CD4-positive, alpha-beta T cell treated with Interleukin-4 for 4 hours (primary cell): ENCODE measurements around the gene CFAP46.
"Not testable (repeated sequence)": the region's sequence is repeated elsewhere in the genome, so short reads cannot be mapped to it uniquely, and the experiment has no call there.

Source experiments
- DNase-seq: peaks from one replicate; pipeline ENCODE4 v3.0.0-alpha.2; 2020

Gene CFAP46

DNA sequence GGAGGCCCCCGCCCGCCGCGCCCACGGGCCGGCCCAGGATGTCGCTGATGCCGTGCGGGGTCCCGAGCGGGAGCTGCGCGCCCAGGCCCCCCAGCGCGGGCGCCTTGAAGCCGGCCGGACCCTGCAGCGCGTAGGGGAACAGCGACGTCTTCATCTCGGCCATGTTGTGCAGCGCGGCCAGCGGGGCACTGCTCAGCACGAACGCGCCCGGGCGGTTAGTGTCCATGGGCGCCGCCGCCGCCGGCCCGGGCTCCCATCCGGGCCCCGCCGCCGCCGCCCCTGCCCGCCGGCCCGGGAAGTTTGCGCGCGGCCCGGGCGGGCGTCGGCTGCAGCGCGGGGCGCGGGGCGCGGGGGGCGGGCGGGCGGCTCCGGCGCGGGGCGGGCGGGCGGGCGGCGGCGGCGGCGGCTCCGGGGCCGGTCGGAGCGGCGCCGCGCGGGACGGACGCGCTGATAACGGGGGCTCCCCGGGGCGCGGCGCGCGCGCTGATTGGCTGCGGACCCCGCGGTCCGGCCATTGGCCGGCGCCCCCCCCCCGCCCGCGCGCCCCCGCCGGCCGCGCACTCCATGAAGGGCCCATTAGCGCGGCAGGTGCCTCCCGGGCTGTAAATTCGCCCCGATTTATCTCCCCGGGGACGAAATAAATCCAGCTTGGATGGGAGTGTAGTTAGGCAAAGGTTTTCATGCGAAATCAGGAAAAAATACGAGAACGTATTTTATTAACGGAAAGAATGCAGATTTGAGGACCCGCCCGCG lies 156.5 kb downstream of the CFAP46 start, which contains the start of gene NKX6-2:
Gene NKX6-2 (minus strand): TSS at position 425 of the 753 bp plus-strand sequence. CDS start 199 bp downstream, at position 226.
- no peak for DNase-seq

DNA sequence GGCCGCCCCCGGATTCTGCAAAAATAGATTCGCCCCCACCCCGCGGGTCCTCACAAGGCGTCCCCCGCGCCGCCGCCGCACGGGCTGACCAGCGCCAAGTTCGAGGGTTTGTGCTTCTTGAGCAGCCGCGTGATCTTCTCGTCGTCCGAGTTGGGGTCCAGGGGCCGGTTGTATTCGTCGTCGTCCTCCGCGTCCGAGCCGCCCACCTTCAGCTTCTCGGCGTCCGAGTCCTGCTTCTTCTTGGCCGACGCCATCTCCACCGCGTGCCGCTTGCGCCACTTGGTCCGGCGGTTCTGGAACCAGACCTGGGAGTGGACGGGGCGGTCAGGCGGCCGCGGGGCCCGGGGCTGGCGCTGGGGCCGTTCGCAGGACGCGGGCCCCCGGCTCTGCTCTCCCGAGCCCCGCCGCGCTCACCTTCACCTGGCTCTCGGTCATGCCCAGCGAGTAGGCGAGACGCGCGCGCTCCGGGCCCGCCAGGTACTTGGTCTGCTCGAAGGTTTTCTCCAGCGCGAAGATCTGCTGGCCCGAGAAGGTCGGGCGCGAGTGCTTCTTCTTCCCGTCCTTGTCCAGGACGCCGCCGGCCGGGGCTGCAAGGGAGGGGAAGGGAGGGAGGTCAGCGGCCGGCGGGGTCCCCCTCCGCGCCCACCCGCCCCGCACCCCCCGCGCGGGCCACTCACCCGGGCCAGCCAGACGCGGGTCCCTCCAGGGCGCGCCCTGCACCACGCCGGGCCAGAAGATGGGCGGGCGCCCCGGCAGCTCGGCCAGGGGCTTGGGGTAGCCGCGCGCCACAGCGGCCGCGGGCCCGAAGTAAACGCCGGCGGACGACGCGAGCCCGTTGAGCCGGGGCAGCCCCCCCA lies 157.3 kb downstream of the CFAP46 start:
- no peak for DNase-seq

DNA sequence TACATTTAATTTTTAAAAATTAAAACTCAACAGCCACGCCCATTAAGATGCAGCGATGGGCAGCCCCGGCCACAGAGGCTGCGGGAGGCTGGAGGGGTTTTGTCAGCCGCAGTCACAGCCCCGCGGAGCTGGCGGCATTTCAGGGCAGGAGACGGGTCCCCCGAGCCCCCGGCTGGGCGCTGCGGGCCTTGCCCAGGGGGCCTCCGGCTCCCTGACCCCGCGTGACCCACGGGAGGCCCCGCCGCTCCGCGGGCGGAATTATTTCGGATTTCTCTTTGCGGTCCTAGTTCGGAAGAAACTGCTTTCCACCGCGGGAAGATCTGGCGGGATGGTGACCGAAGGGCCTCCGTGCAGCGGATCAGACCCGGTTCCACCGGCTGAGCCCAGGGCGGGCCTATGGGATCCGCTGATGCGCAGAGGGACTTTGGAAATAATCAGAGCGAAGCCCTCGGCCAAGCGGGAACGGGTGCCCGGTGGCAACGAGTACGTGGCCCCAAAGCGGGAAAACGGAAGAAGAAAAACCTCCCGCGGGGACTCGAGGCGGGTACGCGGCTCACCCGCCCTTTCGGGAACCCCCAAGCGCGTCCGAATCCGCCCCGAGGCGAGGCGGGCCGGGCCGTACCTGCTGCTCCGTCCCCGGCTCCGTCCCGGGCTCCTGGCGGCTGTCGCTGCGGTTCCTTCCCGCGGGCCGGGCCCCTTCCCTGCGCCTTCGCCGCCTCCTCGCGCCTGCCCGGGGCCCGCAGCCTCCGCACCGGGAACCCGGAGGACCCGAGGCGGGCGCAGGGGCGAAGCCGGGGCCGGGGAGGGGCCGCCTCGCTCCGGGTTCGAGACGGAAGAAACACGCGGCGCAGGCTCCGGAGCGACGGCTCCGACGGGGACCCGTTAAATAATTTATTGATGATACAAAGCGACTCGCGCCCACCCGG lies 158.2 kb downstream of the CFAP46 start:
- DNase-seq: no peak

DNA sequence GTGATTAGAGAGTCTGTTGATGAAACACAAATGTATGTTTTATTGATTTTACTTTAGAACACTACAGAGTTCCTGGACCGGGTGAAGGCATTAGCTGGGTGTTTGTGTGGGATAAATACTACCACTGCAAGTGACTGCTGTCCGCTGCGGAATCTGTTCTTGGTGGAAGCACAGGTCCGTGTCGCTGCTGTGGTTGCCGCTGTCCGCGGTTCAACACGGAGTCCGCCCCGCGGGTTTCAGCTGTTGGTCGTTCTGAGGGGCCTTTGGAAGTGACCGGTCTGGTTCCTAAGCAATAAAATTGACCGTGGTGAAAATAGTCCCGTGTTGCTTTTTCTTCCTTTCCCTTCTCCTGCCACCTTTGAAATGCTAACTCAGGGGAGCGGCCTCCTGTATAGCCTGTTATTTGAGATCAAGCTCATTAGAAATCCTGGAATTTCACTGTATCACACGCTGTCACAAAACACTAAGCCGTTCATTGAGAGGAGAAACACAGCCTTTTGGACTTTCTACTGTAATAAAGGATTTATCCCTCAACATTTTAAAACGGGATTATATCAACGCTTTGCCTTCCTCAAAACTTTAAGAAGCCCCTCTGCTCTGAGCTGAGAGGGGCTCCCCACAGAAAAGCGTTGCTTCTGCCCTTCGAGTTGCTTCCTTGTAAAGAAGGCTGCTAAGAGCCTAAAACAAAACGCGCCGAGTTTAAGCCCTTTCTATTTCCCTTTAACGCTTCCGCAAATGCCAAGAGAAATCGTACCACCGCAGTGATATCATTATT lies 159.0 kb downstream of the CFAP46 start:
- DNase-seq: no peak

DNA sequence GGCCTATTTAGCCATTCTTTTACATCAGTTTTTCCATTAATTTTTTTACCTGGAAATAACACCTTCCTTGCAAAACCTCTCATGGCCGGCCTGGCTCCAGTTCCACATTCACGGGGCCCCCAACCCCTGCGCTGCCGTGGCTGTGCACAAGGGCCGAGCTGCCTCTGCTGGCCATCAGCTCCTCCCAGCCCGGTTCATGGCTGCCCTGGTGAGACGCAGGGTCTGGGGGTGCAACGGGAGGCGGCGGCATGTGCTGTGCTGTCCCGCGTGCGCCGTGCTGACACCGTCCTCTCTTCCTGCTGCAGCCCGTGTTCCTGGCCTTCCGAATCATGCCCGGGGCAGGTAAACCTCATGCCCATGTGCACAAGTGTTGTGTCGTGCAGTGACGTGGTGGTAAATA lies 160.8 kb downstream of the CFAP46 start:
- no peak for DNase-seq

DNA sequence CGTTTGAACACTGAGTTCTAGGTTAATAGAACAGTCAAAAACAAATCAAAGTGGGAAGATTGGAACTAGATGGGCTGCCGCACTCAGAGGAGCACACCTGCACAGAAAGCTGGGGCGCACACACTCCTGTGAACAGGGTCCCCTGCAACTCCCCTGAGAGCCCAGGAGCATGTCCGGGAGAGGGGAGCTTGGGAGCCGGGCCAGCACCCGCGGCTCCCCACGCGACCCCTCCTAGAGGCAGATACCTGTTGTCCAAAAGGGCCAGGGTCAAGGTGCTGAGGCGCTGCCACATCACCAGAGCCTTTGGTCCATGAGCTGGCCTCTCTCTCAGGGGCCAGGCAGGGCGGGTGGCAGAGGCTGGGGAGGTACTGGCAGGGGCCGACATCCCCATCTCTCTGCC lies 162.0 kb downstream of the CFAP46 start:
- DNase-seq: no peak

DNA sequence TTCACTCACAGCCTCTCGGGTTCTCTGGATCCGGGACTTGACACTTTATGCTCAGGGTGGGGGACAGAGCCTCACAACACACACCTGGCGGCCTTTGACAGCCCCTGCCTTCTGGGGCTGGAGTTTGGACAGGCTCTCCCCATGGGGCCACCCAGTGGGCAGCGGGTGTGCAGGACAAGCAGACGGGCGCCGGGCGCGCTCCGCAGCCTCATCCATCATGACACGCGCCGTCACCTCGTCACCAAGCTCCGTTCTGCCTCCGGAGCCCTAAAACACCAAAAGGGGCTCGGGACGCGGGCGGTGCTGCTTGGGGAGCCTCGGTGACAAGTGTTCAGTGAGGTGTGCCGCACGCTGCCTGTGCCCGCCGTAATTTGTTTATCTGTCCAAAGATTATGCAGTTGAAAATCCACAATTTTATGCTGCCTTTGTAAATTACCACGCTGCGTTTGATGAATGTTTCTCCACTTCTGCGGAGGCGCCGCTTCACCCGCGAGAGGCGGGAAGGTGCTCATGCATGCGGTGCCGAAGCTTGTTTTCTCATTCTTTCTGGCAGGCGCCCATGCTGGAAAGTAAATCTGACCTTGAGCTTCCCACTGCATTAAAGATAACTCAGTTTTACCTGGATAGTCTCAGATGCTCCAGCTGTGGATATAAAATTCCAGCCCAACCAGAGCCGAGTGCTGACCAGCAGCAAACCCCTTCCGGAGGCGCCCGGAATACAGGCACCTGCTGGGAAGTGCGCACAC lies 162.6 kb downstream of the CFAP46 start:
- no peak for DNase-seq

DNA sequence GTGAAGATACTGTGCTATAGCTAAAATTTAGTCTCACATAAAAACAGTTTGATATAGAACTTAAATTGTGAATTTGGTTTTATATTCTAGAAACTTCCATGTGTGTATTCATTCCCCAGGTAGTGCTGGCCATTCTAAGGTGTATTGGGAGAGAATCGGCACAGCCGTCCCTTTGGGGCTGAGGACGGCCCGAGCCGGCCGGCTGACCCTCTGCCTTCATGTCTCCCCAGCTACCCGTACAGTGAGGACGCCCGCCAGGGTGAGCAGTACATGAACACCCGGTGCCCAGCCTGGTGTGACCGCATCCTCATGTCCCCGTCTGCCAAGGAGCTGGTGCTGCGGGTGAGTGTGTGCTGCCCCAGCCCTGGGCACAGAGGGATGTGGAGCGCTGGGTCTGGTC lies 164.9 kb downstream of the CFAP46 start:
- DNase-seq: no peak

DNA sequence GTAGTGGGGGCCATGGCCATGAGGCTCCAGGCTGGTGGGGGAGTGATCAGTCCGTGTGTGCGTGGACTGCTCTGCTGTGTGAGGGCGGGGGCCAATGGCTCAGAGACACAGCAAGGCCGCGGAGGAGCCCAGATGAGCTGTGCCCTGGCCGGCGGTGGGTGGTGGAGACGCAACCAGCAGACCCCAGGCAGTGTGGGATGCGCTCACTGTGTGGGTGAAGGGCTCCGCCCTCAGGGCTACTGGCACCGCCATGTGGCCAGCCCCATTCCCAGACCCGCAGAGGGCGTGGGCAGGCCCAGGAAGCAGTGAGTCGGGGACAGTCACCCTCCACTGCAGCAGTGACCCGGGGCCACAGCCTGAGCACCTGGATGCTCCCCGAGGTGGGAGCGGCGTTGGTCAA lies 165.5 kb downstream of the CFAP46 start:
- DNase-seq: no peak

DNA sequence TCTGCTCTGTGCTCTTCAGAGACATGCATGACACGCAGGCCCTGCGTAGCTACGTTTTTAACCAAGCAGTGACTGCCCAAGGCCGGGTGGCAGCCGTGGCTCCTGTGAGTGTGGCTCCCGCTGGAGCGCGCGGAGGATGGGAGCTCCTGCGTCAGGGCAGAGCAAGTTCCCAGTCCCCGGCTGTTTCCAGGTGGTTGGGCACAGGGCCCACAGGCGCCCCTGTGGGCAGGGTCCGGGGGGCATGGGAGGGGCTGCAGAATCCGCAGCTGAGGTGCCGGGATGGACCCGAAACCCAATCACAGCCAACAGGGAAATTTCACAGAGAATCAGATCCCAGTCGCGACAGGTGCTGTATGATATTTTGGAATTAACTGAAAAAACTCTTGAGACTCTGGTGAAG lies 166.2 kb downstream of the CFAP46 start:
- DNase-seq: no peak

DNA sequence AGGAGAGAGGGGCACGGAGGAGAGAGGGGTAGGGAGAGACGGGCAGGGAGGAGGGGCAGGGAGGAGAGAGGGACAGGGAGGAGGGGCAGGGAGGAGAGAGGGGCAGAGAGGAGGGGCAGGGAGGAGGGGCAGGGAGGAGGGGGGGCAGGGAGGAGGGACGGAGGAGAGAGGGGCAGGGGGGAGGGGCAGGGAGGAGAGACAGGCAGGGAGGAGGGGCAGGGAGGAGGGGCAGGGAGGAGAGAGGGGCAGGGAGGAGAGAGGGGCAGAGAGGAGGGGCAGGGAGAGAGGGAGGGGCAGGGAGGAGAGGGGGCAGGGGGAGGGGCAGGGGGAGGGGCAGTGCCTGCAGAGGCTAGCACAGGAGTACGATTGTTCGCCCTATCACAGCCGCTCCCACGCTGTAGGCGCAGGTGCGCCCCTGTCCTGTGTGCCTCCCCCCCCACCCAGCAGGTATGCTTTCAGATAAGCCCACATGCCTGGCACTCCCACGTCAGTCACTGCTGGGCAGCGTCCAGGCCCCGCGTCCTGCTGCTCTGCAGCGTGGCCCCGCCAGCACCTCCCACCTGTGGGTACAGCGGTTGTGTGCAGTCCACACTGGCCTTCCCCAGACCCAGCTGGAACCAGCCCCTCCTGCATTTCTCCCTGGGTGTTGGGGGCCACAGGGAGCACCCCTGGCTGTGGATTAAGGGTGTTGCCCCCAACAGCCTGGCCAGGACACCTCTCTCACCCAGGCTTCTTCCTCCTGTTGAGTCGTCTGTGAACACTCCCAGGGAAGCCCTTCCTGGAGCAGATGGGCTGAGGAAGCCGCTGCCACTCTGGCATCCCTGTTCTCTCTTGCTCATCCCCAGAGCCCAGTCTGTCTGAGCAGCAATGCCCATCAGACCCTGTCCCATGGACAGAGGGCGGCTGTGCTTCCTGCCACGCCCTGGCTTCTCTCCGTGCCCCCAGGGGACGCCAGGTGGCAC lies 167.2 kb downstream of the CFAP46 start:
- no peak for DNase-seq

DNA sequence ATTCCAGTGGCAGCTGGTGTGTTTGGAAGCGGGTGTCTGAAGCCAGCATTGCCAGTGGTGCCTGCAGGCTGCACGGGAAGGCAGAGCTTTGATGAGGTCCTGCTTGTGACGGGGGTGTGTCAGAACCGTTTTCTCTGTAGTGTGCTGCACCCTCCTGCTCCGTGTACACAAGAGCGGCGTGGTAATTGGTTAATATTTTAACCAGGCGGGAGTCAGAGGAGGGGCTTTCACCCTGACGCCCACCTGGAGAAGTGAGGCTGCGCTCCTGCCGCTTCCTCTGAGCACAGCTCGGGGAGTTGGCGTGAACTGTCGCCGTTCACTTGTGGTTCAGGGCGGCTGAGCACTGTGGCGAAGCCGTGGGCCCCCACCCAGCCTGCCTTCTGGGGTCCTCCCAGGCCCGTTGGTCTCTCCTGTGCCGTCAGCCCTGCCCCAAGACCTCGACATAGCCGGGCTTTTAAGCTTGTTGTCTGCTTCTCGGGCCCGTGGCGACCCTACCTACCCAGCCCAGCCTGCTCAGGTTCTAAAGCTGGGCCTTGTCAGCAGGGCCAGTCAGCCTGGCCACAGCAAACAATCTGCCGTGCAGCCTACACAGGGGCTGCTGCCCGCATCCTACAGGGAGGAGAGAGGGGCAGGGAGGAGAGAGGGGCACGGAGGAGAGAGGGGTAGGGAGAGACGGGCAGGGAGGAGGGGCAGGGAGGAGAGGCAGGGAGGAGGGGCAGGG lies 168.0 kb downstream of the CFAP46 start:
- no peak for DNase-seq

DNA sequence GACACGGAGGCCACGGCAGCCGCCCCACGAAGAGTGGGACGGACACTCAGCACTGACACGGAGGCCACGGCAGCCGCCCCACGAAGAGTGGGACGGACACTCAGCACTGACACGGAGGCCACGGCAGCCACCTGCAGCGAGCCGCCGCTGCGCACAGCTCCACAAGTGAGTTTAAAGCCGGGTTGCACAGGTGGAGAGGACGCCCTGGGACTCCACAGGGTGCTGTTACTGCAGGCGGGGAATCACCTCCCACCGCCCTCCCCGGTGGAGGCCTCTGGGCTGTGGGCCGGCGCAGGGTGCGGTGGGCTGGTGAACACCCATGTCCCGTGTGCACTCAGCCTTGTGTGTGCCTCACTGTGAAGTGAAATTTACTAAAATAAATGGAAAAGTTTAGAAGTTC lies 169.6 kb downstream of the CFAP46 start:
- not testable (repeated sequence) for DNase-seq

DNA sequence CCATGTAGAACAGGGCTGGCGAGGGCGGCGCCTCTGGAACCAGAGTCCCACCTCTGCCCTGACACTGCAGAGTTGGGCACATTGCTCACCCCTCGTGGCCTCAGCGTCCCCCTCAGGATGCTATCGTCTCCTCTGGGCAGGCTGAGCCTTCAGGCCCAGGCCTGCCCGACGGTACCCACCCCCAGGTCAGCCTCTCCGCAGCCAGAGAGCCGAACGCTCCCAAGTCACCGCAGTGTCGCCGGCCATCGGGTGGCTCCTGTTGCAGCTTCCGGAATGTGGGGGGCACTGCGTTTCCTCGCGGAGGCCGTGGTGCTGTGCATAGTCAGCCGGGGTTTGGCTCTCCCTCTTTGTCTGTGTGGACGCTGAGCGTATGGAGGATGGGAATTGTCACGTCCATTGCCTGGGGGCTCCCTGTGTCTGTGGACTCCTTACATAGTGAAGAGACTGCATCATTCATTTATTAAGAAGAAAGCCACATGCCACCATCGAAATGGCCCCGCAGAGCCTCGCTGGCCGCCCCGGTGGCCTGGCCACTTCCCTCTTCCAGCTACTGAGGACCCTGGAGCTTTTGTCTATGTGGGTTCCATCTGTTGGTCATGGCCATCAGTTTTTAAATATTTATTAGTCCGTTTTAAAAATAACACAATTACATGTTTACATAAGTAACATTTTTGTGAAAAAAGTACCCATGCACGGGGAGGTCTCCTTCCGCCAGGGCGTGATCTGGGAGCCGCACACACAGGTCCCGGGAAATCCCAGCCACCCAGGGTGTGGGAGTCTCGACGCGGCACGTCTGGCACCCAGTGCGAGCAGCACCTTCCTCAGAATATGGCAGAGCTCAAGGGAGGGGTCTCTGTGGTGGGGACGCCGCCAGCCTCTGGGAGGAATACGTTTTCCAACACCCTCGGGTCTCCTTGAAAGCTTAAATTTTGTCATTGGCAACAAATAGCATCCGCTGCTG lies 172.0 kb downstream of the CFAP46 start:
- DNase-seq: no peak

DNA sequence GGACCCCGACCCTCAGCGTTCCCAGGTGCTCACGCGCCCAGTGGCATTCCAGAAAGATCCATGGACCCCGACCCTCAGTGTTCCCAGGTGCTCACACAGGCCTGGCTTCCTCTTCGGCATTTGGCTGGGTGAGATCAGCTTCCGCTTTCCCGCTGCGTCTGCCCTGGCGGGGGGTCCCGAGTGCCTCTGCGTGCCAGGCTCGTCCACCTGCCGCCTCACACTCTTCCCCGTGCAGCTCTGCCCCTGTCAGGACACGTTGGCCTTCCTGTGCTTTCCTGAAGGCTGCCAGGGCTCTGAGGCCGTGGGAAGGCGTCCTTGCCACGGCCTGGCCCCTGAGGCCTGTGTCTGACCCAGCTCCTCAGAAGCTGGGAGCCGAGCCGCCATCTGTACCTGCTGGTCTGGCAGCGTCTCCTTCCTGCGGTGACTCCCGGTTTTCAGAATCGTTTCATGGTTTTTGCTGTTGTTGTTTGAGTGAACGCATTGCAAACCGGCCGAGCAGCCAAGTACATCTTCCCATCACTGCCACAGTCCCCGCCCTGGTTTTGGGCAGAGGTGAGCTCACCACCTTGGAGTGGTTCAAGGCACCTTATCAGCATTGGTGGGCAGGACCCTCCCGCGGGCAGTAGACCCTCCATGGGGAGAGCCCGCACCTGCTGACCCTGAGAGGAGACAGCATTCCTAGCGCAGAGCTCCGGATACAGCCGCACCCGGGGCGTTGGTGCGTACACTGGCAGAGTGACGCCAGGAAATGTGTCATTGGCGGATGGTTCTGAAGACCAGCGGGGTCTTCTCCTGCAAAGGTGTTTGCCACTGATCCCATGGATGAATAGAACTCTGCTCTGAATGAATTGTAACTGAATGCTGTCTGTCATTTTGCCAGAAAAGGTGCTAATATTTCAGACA lies 173.8 kb downstream of the CFAP46 start:
- no peak for DNase-seq

DNA sequence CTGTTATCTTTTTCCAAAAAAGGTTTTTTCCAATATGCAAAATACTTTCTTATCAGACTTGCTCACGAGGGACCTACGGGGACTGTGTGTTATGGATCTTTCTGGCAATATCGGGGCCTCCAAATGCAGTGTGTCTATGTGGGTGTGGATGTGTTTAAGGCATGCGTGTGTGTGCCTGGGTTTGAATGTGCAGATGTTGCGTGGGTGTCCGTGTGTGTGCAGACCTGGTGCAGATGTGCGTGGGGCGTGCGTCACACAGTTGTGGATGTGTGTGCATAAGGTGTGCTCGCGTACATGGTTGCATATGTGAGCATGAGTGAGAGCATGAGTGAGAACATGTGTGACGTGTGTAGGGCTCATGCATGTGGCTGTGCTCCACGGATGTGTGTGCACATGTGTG lies 176.1 kb downstream of the CFAP46 start:
- no peak for DNase-seq

DNA sequence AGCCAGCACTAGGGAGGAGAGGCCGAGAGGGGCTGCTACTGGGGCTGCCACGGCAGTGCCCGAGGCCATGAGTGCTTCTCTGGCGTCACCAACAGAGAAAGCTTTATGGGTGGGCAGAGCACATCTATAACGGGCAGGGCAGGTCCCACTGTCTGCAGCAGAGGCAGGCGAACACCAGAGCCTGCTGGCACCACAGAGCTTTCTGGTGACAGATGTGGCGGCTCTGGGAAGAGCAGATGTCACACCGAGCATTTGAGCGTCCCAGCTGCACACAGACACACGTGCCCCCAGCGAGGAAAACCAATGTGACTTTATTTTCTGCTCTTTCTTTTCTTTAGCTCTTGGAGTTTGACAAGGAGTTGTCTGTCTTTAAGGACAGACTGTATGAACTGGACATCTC lies 176.9 kb downstream of the CFAP46 start:
- DNase-seq: no peak
